Superior temporal gyrus (tissue), 1 donor: Measurements from ENCODE around the gene COL6A2.
"Not testable (repeated sequence)": the region's sequence is repeated elsewhere in the genome, so short reads cannot be mapped to it uniquely, and the experiment has no call there.

Source experiments
- DNase-seq: peaks from one replicate; pipeline ENCODE4 v3.0.0-alpha.2; 2016; ENCODE audit errors: extremely low spot score

The COL6A2 gene

DNA sequence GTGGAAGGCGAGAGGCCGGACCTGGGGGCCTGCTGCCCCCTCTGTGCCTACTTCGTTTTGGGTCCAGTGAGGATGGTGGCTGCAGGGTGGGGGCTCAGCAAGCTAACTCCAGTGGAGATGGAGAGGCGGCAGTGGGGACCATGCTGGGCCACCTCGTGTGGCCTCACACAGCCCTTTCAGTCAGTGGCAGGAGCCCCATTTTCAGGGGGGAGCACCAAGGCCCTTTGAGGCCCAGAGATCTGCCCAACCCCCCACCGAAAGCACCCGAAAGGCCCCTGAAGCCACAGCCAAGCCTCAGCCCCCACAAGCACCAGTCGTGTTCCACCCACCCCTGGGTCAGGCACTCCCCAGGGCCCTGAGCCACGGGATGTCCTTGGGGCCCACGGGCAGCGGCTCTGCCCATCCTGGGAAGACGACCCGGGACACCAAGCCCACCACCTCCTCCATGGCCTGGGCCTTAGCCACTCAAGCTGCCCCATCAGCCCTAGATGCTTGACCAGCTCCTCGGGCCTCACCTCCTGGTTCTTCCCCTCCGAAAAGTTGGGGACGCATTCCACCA lies 57.1 kb downstream of the COL6A2 start:
- no peak for DNase-seq

DNA sequence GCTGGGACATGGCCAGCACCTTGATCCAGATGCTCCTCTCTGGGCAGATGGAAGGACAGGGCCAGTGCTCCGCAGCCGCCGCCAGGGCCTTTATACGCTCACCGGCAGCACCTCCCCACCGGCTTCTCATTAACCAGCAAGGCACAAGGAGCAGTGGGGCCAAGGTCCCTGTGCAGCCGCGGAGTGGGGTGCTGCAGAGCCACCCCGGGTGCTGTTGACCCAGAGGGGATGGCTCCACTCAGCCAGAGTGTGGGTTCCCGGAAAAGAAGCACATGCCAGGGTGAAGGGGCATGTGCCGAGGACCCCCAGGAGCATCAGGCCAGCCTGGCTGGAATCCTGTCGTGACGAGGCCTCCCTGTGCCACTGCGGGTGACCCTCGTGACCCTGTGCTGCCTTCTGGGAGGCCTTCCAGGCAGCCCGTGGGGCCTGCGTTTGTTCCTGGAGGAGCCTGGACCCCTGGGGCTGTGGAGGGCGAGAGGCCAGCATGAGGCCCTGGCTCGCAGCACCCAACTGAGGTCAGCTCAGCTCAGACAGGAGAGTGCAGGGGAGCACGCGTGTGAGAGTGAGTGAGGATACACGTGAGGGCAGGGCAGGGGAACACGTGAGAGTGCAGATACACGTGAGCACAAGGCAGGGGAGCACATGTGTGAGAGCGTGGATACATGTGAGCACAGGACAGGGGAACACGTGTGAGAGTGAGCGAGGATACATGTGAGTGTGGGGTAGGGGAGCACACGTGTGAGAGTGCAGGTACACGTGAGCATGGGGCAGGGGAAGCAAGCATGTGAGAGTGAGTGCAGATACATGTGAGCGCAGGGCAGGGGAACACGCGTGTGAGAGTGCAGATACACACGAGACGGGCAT lies 57.8 kb downstream of the COL6A2 start, which contains the start of gene FTCD:
FTCD (minus strand) TSS at position 66 of the 864 bp plus-strand sequence; CDS start at position 10, 56 bp downstream.
- DNase-seq: no peak

DNA sequence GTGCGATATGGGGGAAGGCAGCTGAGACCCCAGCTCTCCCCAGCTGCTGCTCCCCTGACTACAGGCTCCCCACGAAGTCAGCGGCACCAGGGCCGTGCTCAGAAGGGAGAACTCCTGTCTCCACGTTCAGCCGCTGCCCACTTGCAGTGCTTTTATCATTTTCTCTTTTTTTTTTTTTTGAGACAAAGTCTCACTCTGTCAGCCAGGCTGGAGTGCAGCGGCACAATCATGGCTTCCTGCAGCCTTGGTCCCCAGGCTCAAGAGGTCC lies 58.4 kb downstream of the COL6A2 start:
- DNase-seq: no peak

DNA sequence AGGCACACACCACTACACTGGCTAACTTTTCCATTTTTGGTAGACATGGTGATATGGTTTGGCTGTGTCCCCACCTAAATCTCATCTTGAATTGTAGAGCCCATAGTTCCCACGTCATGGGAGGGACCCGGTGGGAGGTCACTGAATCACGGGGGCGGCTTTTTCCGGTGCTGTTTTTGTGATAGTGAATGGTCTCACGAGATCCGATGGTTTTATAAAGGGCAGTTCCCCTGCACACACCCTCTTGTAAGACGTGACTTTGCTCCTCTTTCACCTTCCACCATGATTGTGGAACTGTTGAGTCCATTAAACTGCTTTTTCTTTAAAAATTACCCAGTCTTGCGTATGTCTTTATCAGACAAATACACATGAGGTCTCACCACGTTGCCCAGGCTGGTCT lies 58.8 kb downstream of the COL6A2 start:
- no peak for DNase-seq

DNA sequence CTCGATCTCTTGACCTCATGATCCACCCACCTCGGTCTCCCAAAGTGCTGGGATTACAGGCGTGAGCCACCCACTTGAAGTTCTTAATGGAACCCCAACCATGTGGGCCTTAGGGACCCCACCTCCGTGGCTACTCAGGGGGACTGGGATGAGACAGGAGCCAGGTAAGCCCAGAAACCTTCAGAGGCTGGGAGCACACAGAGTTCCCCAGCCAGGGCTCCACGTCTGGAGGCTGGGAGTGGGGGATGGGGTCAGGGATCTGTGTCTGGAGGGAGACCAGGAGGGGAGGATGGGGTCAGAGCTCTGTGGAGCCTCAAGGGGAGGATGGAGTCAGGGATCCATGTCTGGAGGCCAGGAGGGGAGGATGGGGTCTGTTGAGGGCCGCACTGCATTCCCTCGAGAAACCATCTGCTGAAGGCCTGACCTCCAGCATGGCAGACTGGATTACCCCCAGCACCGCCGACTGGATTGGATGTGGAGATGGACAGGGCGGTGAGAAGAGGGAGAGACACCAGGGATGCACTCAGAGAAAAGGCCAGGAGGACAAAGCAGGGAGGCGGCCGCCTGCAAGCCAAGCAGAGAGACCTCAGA lies 59.6 kb downstream of the COL6A2 start:
- DNase-seq: no peak

DNA sequence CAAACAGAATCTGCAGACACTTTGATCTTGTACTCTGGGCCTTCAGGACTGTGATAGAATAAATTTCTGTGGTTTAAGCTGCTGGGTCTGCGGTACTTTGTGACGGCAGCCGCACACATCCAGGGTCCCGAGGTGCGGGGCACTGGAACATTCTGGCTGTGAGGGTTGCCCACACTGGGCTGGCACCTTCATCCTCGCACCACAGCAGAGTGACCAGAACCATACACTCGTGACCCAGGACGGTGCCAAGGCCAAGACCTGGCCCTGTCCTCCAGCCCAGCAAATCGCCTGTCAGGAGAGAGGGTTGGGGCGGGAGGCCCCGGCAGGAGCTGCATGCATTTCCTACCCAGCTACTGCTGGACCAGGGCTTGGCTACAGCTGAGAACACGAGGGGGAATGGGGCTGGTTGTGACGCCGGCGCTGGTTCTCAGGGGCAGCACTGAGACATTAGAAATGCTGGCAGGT lies 60.1 kb downstream of the COL6A2 start:
- no peak for DNase-seq

- DNase-seq: no peak
Observed at GRCh38 chr21:46158666-46159300, 60.9 kb downstream of the COL6A2 start.

DNA sequence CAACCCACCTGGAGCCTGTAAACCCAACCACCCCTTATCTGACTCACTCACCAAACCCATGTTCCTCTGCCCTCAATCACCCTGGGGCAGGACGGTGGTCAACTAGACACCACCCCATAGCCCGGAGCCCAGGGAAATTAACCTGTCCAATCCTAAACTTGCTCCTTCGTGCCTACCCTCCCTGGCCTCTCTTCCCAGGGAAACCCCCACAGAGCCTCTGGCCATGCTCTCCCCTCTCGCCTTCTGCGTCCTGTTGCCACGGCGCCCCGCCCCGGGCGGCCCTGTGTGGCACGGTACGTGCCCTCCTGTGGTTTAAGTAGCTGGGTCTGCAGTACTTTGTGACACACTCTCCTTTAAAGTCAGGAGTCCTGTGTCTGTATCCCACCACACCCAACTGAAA lies 61.5 kb downstream of the COL6A2 start:
- no peak for DNase-seq

- DNase-seq: no peak
Observed at GRCh38 chr21:46159841-46160656, 62.1 kb downstream of the COL6A2 start.

DNA sequence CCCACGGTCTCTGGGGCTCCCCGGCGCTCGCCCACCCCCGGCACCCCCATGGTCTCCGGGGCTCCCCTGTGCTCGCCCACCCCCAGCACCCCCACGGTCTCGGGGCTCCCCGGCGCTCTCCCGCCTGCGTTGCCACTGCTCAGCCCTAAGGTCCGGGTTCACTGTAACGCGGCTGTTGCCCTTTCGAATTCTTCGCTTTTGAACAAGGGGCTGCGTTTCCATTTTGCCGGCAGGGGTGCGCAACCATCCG lies 62.7 kb downstream of the COL6A2 start:
- DNase-seq: no peak

DNA sequence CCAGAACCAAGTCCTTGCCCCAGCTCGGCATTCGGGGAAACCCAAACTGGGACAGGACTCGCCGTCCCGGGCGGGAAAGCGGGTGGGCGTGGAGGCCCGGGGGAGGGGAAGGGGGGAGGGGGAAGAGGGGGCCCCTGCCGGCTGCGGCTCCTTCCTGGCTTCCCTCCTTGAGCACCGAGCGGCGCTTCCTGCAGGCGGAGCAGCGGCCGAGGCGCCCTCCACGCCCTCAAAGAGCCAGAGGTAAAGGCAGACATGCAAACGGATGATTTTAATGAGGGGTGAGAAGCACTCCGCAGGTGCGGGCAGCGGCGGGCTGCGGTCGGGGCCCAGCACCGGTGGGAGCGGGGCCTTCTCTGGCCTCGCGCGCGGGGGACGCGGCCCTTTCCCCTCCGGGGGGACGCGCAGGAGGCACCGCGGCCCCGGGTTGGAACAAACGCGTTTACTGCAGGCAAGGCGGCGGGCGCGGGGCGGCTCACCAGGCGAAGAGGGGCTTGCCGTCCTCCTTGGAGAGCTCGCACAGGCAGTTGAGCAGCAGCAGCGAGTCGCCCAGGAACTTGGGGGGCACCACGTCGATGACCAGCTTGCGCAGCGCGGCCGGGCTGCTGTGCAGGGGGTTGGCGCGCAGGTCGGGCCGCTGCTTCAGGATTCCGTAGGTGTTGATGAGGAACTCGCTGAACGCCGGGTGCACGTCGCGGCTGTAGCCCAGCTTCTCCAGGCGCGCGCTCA lies 63.2 kb downstream of the COL6A2 start:
- DNase-seq: no peak

DNA sequence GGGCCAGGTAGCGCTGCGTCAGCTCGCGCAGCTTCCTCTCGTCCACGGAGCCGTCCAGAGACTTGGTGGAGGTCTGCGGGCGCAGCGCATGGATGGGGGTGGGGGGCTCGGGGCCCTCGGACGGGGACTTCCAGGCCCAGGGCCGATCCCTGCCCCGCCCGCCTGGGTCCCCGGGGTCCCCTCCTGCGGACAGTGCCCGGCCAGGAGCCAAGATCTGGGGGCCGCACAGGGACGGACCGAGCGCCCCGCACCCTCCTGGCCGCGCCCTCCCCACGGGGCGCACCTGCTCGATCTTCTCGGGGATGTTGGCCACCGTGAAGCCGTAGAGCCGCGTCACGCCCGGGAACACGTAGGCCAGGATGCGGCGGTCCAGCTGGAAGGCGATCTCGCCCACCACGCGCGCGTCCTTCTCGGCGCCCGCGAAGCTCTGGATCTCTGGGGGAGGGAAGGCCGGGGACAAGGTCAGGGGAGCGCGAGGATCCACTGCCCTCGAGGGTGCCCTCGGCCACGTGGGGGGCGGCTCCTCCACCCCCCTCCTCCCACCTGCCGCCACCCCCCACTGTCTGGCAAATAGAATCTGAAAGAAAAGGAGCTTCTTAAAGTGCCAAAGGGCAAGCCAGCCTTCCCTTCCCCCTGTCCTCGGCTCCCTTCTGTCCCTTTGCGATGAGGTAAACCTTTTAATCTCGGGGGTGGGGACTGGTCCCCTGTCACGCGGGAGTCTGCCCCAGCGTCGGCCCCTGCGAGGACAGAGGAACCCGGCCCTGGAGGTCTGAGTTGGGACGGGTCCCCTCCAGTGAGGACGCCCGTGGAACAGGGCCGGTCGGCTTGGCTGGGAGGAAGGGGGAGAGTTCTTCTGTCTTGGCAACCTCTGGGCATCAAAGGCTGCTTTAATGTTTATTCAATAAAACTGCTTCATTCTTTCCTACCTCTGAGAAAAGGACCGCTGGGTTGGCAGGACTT lies 64.0 kb downstream of the COL6A2 start:
- no peak for DNase-seq

GRCh38 chr21:46163380-46163779 lies 65.5 kb downstream of the COL6A2 start:
- DNase-seq: no peak

GRCh38 chr21:46165098-46165497 lies 67.2 kb downstream of the COL6A2 start:
- DNase-seq: no peak

DNA sequence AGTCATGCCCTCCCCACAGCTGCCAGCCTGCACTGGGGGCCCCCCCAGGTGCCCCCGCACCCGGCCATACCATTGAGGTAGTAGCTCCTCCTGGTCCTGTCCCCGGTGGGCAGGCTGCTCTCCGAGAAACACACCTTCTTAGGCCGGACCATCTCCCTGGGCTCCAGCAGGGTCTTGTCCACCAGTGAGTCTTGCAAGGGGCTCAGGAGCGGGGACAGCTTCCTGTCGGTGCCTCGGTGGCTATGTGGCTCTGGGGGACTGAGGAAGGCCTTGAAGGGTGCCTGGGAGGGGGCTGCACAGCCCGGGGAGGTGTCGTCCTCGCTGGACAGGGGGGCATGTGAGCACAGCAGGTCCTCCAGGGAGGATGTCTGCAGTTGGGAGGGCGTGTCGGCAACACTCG lies 70.3 kb downstream of the COL6A2 start:
- DNase-seq: no peak

GRCh38 chr21:46168659-46169386 lies 70.9 kb downstream of the COL6A2 start:
- no peak for DNase-seq

DNA sequence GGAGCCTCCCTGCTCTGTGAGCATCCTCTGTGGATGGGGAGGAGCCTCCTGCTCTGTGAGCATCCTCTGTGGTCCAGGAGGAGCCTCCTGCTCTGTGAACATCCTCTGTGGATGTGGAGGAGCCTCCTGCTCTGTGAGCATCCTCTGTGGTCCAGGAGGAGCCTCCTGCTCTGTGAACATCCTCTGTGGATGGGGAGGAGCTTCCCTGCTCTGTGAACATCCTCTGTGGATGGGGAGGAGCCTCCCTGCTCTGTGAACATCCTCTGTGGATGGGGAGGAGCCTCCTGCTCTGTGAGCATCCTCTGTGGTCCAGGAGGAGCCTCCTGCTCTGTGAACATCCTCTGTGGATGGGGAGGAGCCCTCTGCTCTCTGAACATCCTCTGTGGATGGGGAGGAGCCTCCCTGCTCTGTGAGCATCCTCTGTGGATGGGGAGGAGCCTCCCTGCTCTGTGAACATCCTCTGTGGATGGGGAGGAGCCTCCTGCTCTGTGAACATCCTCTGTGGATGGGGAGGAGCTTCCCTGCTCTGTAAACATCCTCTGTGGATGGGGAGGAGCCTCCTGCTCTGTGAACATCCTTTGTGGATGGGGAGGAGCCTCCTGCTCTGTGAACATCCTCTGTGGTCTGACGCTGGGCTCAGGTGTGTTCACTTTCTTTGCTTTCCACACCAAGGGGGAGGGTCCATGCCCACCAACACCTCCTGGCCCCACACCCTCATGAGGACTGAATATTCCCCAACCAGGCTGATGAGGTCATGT lies 72.7 kb downstream of the COL6A2 start:
- DNase-seq: not testable (repeated sequence)

GRCh38 chr21:46171585-46171984 lies 73.7 kb downstream of the COL6A2 start:
- DNase-seq: no peak
